HCEC 1CT (cell line): ENCODE data around the gene FSCN2.
"Not testable (repeated sequence)": the region's sequence is repeated elsewhere in the genome, so short reads cannot be mapped to it uniquely, and the experiment has no call there.

Source experiments
- DNase-seq: peaks from one replicate; pipeline ENCODE4 v3.0.0-alpha.2; 2017

FSCN2 gene

DNA sequence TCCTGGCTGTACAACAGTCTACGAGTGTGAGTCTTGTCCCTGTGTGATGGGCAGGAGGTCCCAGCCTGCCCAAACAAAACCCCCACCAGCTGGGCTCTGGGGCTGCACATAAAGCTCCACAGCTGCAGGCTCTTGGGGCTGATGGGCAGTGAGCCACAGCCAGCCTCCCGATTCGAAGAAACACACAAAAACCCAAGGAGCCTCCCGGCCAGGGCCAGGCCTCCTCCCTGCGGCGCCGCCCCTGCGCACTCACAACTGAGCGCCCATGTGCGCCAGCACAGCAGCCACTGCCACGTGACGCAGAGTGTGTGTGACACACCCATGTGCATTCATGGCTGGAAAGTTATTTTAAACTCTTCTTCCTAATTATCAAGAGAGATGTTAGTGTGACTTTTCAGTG lies 54.6 kb downstream of the FSCN2 start:
- no peak for DNase-seq

DNA sequence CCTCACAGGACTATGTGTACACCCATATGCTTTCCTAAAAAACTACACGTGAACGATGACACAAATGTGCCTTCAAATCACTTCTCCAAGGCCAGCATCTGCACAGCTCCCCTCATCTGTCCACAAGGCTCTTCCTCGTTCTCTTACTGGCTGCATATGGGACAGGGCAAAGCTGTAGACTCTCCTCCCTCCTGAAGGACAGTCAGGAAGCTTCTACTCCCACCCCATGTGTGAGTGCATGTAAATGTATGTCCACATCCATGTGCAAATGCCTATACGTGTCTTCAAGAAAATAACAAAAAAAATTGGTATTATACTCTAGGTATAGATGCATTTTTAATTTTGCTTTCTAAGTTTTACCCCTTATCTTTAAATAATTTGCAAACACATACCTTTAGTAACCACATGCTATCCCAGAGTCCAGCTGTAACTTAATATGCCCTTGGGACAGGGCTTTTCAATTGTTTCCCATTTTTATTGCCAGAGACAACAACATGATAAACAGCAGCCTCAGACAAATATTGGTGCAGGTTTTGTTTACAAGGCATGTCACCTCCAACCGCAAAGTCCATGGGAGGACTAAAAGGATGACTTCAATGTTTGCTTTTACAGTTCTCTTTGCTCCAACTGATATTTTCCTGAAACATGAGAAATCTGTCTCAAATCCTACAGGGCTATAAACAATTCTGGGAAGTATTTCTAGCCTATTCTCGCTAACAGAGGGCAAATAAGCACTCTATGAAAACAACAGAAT lies 55.6 kb downstream of the FSCN2 start:
- no peak for DNase-seq

DNA sequence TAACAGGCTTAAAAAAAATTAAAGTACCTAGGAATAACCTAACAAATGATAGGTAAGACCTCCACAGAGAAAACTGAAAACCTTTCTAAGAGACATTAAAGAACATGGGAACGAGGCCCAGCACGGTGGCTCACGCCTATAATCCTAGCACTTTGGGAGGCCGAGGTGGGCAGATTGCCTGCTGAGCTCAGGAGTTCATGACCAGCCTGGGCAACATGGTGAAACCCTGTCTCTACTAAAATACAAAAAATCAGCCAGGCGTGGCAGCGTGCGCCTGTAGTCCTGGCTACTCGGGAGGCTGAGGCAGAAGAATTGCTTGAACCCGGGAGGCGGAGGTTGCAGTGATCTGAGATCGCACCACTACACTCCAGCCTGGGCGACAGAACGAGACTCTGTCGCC lies 56.6 kb downstream of the FSCN2 start:
- not testable (repeated sequence) for DNase-seq

GRCh38 chr17:81586096-81586495 lies 57.9 kb downstream of the FSCN2 start:
- DNase-seq = no peak
